Measurements from ENCODE around the gene TMUB2. TPM values are rescaled to one million over a fixed set of nuclear protein-coding genes. Genes with fewer than 3 reads are reported as not detected.

The TMUB2 gene
- total and polyA plus RNA-seq, 9 of the 15 experiments (the other 6 are each of a cell fraction or from before 2014, with no cell fraction given): 4.1 to 29.8 (median 16.3) TPM

- TF ChIP-seq E2F6 (IDR thresholded peaks at IDR 0.05; ENCODE audit: borderline replicate concordance in 1 of 2, extremely low read depth in 1 of 2, insufficient read depth in 1 of 2, insufficient read length in 1 of 2, low read depth in 1 of 2, low read length in 1 of 2, poor library complexity in 1 of 2, severe bottlenecking in 1 of 2) (peak in 1 of 2 experiments; percentile 64), ZBTB17 (CRISPR knock-in tag; IDR thresholded peaks at IDR 0.05) (peak; percentile 45; the same call in 1 of the 2 replicates), NR4A1 (CRISPR knock-in tag; IDR thresholded peaks at IDR 0.05) (peak; percentile 73; the same call in 1 of the 2 replicates), NR4A1 (tag; IDR thresholded peaks at IDR 0.05) (peak; percentile 65; the same call in 1 of the 2 replicates), ZNF740 (CRISPR knock-in tag; IDR thresholded peaks at IDR 0.05) (peak; percentile 15; the same call in 1 of the 2 replicates), ZNF740 (tag; IDR thresholded peaks at IDR 0.05) (no peak), BRCA1 (IDR thresholded peaks at IDR 0.05) (no peak), BRCA1 (CRISPR knock-in tag; IDR thresholded peaks at IDR 0.05) (peak; percentile 83; the same call in 1 of the 2 replicates), ZNF707 (CRISPR knock-in tag; conservative IDR thresholded peaks at IDR 0.05) (no peak), ZFX (CRISPR knock-in tag; IDR thresholded peaks at IDR 0.05) (peak; percentile 71), ZNF785 (CRISPR knock-in tag; IDR thresholded peaks at IDR 0.05) (no peak), GABPB1 (CRISPR knock-in tag; IDR thresholded peaks at IDR 0.05) (0 out of 2 replicates have a peak, but pooled peaks have one; percentile 16), KDM5B (IDR thresholded peaks at IDR 0.05; ENCODE audit: insufficient replicate concordance, low read depth, low read length) (peak; percentile 66), PHB2 (IDR thresholded peaks at IDR 0.05; ENCODE audit: low read depth) (no peak), TEAD2 (tag; IDR thresholded peaks at IDR 0.05) (no peak), NRF1 (conservative IDR thresholded peaks at IDR 0.05 in 1 of 2, IDR thresholded peaks at IDR 0.05 in 1 of 2) (peak in 1 of 2 experiments; percentile 49; a peak in 2 of 4 replicates), NR2C1 (IDR thresholded peaks at IDR 0.05) (no peak), NR2C1 (tag; IDR thresholded peaks at IDR 0.05) (no peak), HMGN3 (IDR thresholded peaks at IDR 0.05; ENCODE audit: borderline replicate concordance, extremely low read depth, insufficient read length, low read depth, low read length) (peak; percentile 59), XRCC5 (IDR thresholded peaks at IDR 0.05; ENCODE audit: low read depth, low read length) (no peak), HDGF (IDR thresholded peaks at IDR 0.05) (no peak), RB1 (IDR thresholded peaks at IDR 0.05; ENCODE audit: low read depth) (0 out of 2 replicates have a peak, but pooled peaks have one; percentile 71), PHF8 (IDR thresholded peaks at IDR 0.05; ENCODE audit: borderline replicate concordance, low read length) (peak; percentile 69; the same call in 1 of the 2 replicates), ZNF511 (CRISPR knock-in tag; IDR thresholded peaks at IDR 0.05) (peak; percentile 78)
- TF ChIP-seq, protein P1, sequence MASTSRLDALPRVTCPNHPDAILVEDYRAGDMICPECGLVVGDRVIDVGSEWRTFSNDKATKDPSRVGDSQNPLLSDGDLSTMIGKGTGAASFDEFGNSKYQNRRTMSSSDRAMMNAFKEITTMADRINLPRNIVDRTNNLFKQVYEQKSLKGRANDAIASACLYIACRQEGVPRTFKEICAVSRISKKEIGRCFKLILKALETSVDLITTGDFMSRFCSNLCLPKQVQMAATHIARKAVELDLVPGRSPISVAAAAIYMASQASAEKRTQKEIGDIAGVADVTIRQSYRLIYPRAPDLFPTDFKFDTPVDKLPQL (IDR thresholded peaks at IDR 0.05; ENCODE audit: extremely low read depth, insufficient read length): no peak
- TF ChIP-seq, protein P2, sequence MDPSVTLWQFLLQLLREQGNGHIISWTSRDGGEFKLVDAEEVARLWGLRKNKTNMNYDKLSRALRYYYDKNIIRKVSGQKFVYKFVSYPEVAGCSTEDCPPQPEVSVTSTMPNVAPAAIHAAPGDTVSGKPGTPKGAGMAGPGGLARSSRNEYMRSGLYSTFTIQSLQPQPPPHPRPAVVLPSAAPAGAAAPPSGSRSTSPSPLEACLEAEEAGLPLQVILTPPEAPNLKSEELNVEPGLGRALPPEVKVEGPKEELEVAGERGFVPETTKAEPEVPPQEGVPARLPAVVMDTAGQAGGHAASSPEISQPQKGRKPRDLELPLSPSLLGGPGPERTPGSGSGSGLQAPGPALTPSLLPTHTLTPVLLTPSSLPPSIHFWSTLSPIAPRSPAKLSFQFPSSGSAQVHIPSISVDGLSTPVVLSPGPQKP (CRISPR knock-in tag; IDR thresholded peaks at IDR 0.05): no peak
Measured at GRCh38 chr17:44219108-44219615, 32.4 kb downstream of the TMUB2 start (continued).

Data from K562 (cell line).